GM12801 (cell line): Measurements from ENCODE around the gene ESPN.

ENCODE experiments used
- TF ChIP-seq, protein P1 (sequence below): IDR thresholded peaks from one replicate; pipeline ENCODE4 v1.5.1; 2011; ENCODE audit warnings: control low read depth; ENCODE audit not compliant: insufficient read length; ENCODE audit errors: extremely low read depth

The ESPN gene

DNA sequence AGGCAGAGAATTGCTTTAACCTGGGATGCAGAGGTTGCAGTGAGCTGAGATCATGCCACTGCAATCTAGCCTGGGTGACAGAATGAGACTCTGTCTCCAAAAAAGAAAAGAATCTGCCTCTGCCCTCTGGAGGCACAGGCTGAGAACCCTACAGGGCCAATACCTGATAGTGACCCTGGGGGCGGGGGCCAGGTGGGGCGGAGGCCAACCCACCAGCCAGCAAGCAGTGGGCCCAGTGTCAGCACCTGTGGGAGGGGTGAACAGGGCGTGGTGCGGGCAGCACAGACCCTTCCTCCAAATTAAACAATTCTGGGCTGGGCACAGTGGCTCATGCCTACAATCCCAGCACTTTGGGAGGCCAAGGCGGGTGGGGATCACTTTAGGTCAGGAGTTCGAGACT is 85.9 kb downstream of the ESPN start:
- TF ChIP-seq, protein P1, sequence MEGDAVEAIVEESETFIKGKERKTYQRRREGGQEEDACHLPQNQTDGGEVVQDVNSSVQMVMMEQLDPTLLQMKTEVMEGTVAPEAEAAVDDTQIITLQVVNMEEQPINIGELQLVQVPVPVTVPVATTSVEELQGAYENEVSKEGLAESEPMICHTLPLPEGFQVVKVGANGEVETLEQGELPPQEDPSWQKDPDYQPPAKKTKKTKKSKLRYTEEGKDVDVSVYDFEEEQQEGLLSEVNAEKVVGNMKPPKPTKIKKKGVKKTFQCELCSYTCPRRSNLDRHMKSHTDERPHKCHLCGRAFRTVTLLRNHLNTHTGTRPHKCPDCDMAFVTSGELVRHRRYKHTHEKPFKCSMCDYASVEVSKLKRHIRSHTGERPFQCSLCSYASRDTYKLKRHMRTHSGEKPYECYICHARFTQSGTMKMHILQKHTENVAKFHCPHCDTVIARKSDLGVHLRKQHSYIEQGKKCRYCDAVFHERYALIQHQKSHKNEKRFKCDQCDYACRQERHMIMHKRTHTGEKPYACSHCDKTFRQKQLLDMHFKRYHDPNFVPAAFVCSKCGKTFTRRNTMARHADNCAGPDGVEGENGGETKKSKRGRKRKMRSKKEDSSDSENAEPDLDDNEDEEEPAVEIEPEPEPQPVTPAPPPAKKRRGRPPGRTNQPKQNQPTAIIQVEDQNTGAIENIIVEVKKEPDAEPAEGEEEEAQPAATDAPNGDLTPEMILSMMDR, result no peak
